OCI-LY3 (cell line): ENCODE data around the gene PPP2R1B.

Source experiments
- EZH2phosphoT487 ChIP-seq: fragments of 200-600 bp; shearing (Covaris generic); IDR thresholded peaks from 2 replicates; pipeline ENCODE4 v1.6.1; 2018; ENCODE audit warnings: antibody characterized with exemption, mixed run types, low read depth
- TF ChIP-seq, protein P1 (sequence below): fragments of 200-600, 300-600 bp; sonication (generic); IDR thresholded peaks from 2 replicates; pipeline ENCODE4 v1.5.1; 2014; ENCODE audit warnings: antibody characterized with exemption, low read length, low read depth

DNA sequence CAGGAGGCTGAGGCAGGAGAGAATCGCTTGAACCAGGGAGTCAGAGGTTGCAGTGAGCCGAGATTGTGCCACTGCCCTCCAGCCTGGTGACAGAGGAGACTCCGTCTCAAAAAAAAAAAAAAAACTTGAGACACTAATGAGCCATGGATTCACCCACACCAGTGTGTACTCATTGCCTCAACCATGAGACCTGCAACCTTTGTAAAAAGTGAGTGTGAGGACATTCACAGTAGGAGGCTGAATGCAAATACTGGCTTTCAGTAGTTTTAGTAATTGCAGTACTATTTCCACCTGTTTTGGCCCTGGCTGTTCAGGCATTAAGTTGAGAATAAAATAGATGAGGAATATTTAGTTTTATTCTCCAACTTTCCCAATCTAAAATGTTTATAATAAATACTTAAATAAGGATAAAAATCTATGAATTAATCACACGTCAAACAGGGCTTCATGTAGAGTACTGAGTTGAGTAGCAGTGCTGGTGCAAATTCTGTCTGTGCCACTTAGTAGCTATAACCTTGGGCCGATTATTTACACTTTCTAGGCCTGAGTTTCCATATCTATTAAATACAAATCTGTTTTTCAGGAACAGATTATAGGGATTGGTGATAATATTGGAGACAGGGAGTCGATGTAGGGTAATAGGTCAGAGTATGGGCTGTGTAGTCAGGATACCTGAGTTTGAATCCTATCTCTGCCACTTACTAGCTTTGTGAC, 72.8 kb downstream of the PPP2R1B start:
- no peak for TF ChIP-seq EZH2phosphoT487
- TF ChIP-seq, protein P1, sequence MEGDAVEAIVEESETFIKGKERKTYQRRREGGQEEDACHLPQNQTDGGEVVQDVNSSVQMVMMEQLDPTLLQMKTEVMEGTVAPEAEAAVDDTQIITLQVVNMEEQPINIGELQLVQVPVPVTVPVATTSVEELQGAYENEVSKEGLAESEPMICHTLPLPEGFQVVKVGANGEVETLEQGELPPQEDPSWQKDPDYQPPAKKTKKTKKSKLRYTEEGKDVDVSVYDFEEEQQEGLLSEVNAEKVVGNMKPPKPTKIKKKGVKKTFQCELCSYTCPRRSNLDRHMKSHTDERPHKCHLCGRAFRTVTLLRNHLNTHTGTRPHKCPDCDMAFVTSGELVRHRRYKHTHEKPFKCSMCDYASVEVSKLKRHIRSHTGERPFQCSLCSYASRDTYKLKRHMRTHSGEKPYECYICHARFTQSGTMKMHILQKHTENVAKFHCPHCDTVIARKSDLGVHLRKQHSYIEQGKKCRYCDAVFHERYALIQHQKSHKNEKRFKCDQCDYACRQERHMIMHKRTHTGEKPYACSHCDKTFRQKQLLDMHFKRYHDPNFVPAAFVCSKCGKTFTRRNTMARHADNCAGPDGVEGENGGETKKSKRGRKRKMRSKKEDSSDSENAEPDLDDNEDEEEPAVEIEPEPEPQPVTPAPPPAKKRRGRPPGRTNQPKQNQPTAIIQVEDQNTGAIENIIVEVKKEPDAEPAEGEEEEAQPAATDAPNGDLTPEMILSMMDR: no peak
